ENCODE measurements around the gene SYNE3. TPM values are rescaled to one million over a fixed set of nuclear protein-coding genes. Genes with fewer than 3 reads are reported as not detected.

Gene SYNE3
- total RNA-seq, 1 experiment from 2014 or later: 1.2 TPM

DNA sequence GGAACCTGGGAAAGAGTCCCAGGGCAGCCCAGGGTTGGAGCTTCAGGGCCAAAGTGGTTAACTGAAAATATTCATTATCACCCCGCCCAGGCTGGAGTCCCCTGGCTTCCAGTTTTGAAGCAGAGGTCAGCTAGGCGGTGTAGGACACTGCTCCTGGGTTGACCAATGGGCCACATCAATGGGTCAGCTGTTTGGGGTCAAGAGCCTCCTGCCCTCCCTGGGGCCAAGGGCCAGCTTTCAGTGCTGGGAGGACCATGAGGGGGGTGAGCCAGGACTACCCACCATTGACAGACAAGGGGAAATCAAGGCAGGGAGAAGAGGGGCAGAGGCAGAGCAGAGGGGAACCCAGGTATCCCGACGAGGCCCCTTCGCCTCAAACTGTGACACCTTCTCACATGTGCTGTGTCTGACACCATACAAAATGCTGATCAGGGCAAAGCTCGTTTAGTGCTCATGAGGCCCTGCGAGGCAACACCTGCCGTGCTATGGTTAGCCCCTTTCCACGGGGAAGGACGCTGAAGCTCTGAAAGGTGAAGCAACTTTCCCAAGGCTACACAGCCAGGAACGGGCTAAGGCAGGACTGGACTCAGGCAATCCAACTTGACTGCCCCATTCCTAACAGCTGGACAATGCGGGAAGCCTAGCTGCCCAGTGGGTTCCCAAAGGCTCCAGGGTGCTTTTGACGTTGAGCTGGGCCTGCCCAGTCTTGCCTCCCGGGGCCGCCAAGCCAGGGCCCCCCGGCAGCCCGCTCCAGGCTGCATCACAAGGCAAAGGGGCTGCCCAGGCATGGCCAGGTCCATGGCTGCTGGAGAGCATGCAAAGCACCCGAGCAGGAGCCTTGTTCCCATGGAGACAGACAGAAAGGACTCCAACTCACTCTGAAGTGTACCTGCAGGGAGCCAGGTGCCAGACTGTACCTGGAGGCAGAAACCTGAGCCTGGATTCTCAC lies 2.0 kb downstream of the SYNE3 start:
- no peaks in the 10 kb centered on the region for H3F3A ChIP-seq (ENCODE audit: low read length, unreplicated experiment)
- H3K4me2 ChIP-seq (ENCODE audit: low read length): no peak overlapping the region
- no peak for DNase-seq
- H3K79me2 ChIP-seq (ENCODE audit: low read length): no peaks in the 10 kb centered on the region
- no peak for ATAC-seq
- ChIA-PET CTCF (no interaction called here), POLR2A (ENCODE audit: unreplicated experiment) (no interaction called here)
- H3K27ac ChIP-seq (ENCODE audit: low read length): no peak overlapping the region
- no TSS peak for BruUV-seq (replicated peaks)
- no peak overlapping the region for H2AFZ ChIP-seq (ENCODE audit: low read length)
- H4K20me1 ChIP-seq (ENCODE audit: low read length): no peaks in the 10 kb centered on the region
- no peaks in the 10 kb centered on the region for H3K9me2 ChIP-seq (replicated peaks; ENCODE audit: low read length)
- H3K4me1 ChIP-seq (ENCODE audit: insufficient read depth, low read length): peaks cover 9% of the 10 kb centered on the region; the same call in 1 of the 2 replicates
- H3K27me3 ChIP-seq (ENCODE audit: low read length): no peaks in the 10 kb centered on the region
- no peaks in the 10 kb centered on the region for H3K9me3 ChIP-seq (ENCODE audit: low read length)
- H3K36me3 ChIP-seq (ENCODE audit: low read depth, low read length): no peaks in the 10 kb centered on the region
- H3K9ac ChIP-seq (ENCODE audit: low read length): no peak overlapping the region
- H3K4me3 ChIP-seq (ENCODE audit: low read length): no peak overlapping the region
- TF ChIP-seq, protein P1, sequence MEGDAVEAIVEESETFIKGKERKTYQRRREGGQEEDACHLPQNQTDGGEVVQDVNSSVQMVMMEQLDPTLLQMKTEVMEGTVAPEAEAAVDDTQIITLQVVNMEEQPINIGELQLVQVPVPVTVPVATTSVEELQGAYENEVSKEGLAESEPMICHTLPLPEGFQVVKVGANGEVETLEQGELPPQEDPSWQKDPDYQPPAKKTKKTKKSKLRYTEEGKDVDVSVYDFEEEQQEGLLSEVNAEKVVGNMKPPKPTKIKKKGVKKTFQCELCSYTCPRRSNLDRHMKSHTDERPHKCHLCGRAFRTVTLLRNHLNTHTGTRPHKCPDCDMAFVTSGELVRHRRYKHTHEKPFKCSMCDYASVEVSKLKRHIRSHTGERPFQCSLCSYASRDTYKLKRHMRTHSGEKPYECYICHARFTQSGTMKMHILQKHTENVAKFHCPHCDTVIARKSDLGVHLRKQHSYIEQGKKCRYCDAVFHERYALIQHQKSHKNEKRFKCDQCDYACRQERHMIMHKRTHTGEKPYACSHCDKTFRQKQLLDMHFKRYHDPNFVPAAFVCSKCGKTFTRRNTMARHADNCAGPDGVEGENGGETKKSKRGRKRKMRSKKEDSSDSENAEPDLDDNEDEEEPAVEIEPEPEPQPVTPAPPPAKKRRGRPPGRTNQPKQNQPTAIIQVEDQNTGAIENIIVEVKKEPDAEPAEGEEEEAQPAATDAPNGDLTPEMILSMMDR (conservative IDR thresholded peaks at IDR 0.05; ENCODE audit: low read depth, low read length): no peak
- TF ChIP-seq EZH2phosphoT487 (IDR thresholded peaks at IDR 0.05; ENCODE audit: borderline replicate concordance, low read length) (no peak), EZH2 (IDR thresholded peaks at IDR 0.05; ENCODE audit: low read length, unreplicated experiment) (no peak)
- intact Hi-C loops (cut with micrococcal nuclease): no loop called here

DNA sequence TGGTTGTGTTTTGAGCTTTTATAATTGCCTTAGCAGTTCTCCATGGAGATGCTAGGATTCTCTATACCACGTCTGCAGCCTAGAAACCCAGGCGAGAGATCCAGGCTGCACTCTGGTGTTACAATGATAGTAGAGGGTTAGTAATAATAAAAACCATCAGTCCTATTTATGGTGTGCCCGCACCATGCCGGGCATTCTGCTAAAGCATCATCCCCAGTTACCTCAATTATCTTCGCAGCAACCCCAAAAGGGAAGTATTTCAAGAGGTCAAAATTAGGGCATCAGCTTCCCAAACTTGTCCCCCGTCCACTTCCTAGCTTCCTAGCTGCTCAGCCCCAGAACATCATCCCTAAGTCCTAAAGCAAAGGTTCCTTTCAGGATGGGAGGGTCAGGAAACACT lies 3.2 kb downstream of the SYNE3 start:
- no peak for DNase-seq
- no peak for TF ChIP-seq EZH2phosphoT487 (IDR thresholded peaks at IDR 0.05; ENCODE audit: borderline replicate concordance, low read length)
- no peak for TF ChIP-seq EZH2 (IDR thresholded peaks at IDR 0.05; ENCODE audit: low read length, unreplicated experiment)
- TF ChIP-seq, protein P1 (conservative IDR thresholded peaks at IDR 0.05; ENCODE audit: low read depth, low read length): no peak
- intact Hi-C loops (cut with micrococcal nuclease): no loop called here

DNA sequence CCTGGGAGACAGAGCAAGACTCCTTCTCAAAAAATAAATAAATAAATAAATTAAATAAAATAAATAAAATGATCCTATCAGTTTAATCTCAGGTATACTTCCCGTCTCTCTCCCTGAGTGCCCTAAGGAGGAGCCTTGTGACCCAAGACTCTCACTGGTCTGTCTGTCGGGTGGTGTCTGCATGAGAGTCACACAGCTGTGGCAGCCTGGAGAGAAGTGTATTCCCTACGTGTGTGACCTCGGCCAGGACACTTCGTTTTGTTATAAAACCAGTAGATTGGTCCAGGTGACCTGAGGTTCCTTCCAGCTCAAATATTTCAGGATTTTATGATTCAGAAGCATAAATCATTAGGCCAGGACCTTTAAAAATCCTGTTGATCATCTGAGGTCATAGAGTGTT lies 4.8 kb downstream of the SYNE3 start:
- Histone ChIP-seq H3K27me3 (ENCODE audit: low read length) (no peaks in the 10 kb centered on the region), H3K9me2 (replicated peaks; ENCODE audit: low read length) (no peaks in the 10 kb centered on the region), H3K36me3 (ENCODE audit: low read depth, low read length) (no peaks in the 10 kb centered on the region), H3K4me3 (ENCODE audit: low read length) (no peak overlapping the region), H3F3A (ENCODE audit: low read length, unreplicated experiment) (no peaks in the 10 kb centered on the region), H3K4me2 (ENCODE audit: low read length) (no peak overlapping the region), H3K27ac (ENCODE audit: low read length) (no peak overlapping the region), H4K20me1 (ENCODE audit: low read length) (no peaks in the 10 kb centered on the region), H3K9ac (ENCODE audit: low read length) (no peak overlapping the region), H2AFZ (ENCODE audit: low read length) (no peak overlapping the region), H3K79me2 (ENCODE audit: low read length) (no peaks in the 10 kb centered on the region), H3K4me1 (ENCODE audit: insufficient read depth, low read length) (peaks cover 25% of the 10 kb centered on the region), H3K9me3 (ENCODE audit: low read length) (no peaks in the 10 kb centered on the region)
- TF ChIP-seq, protein P1 (conservative IDR thresholded peaks at IDR 0.05; ENCODE audit: low read depth, low read length): no peak
- no peak for TF ChIP-seq EZH2 (IDR thresholded peaks at IDR 0.05; ENCODE audit: low read length, unreplicated experiment)
- no peak for TF ChIP-seq EZH2phosphoT487 (IDR thresholded peaks at IDR 0.05; ENCODE audit: borderline replicate concordance, low read length)
- ChIA-PET POLR2A (ENCODE audit: unreplicated experiment) (no interaction called here), CTCF (no interaction called here)
- DNase-seq (no peak), ATAC-seq (no peak)
- no TSS peak for BruUV-seq (replicated peaks)
- intact Hi-C loops (cut with micrococcal nuclease): no loop called here

More for the DNA sequence above, 3.2 kb downstream of the SYNE3 start:
- Histone ChIP-seq H3K36me3 (ENCODE audit: low read depth, low read length) (no peaks in the 10 kb centered on the region), H3K79me2 (ENCODE audit: low read length) (no peaks in the 10 kb centered on the region), H3K9ac (ENCODE audit: low read length) (no peak overlapping the region), H3K27me3 (ENCODE audit: low read length) (no peaks in the 10 kb centered on the region), H3K9me3 (ENCODE audit: low read length) (no peaks in the 10 kb centered on the region), H3K4me1 (ENCODE audit: insufficient read depth, low read length) (peaks cover 10% of the 10 kb centered on the region), H3K4me2 (ENCODE audit: low read length) (no peak overlapping the region), H3K4me3 (ENCODE audit: low read length) (no peak overlapping the region), H3F3A (ENCODE audit: low read length, unreplicated experiment) (no peaks in the 10 kb centered on the region), H3K9me2 (replicated peaks; ENCODE audit: low read length) (no peaks in the 10 kb centered on the region), H3K27ac (ENCODE audit: low read length) (no peak overlapping the region), H4K20me1 (ENCODE audit: low read length) (no peaks in the 10 kb centered on the region), H2AFZ (ENCODE audit: low read length) (no peak overlapping the region)
- POLR2A ChIA-PET (ENCODE audit: unreplicated experiment): no interaction called here
- ATAC-seq: no peak
- CTCF ChIA-PET: no interaction called here
- no TSS peak for BruUV-seq (replicated peaks)
